Fibroblast of skin of right quadriceps (primary cell): Measurements from ENCODE around the gene PRR23E.

Source experiments
- DNase-seq: peaks from one replicate; pipeline ENCODE4 v3.0.0-alpha.2; 2013

The PRR23E gene

GRCh38 chr3:127192576-127193232 lies at the start of gene PRR23E:
TSS of gene PRR23E (plus strand) at chr3:127193131. CDS start at chr3:127196686, 3,555 bp downstream.
- DNase-seq = no peak

GRCh38 chr3:127143172-127143571 lies 49.8 kb upstream of the PRR23E start:
- DNase-seq = no peak

GRCh38 chr3:127144631-127145030 lies 48.3 kb upstream of the PRR23E start:
- DNase-seq = no peak

- DNase-seq = no peak
Observed at GRCh38 chr3:127145266-127145665, 47.7 kb upstream of the PRR23E start.

GRCh38 chr3:127147291-127147885 lies 45.5 kb upstream of the PRR23E start:
- DNase-seq = no peak

- no peak for DNase-seq
Observed at GRCh38 chr3:127149621-127150310, 43.2 kb upstream of the PRR23E start.

- DNase-seq = no peak
Observed at GRCh38 chr3:127150513-127151250, 42.2 kb upstream of the PRR23E start.

GRCh38 chr3:127151251-127151564 lies 41.7 kb upstream of the PRR23E start:
- no peak for DNase-seq

- no peak for DNase-seq
Observed at GRCh38 chr3:127151992-127152650, 40.8 kb upstream of the PRR23E start.

GRCh38 chr3:127152684-127153505 lies 40.0 kb upstream of the PRR23E start:
- no peak for DNase-seq

- no peak for DNase-seq
Observed at GRCh38 chr3:127153506-127153815, 39.5 kb upstream of the PRR23E start.

- no peak for DNase-seq
Observed at GRCh38 chr3:127156338-127157050, 36.4 kb upstream of the PRR23E start.

- no peak for DNase-seq
Observed at GRCh38 chr3:127157171-127157828, 35.6 kb upstream of the PRR23E start.

GRCh38 chr3:127158614-127159229 lies 34.2 kb upstream of the PRR23E start:
- no peak for DNase-seq

GRCh38 chr3:127159543-127159942 lies 33.4 kb upstream of the PRR23E start:
- no peak for DNase-seq

GRCh38 chr3:127161236-127161635 lies 31.7 kb upstream of the PRR23E start:
- no peak for DNase-seq

- DNase-seq = no peak
Observed at GRCh38 chr3:127161973-127162579, 30.9 kb upstream of the PRR23E start.

- DNase-seq = no peak
Observed at GRCh38 chr3:127162947-127163645, 29.8 kb upstream of the PRR23E start.

- no peak for DNase-seq
Observed at GRCh38 chr3:127164615-127165014, 28.3 kb upstream of the PRR23E start.

- no peak for DNase-seq
Observed at GRCh38 chr3:127165036-127165435, 27.9 kb upstream of the PRR23E start.
